OCI-LY7 (cell line): Measurements from ENCODE around the gene NCAN.

Experiments used
- CTCF ChIP-seq: fragments of 200-600 bp; sonication (generic); conservative IDR thresholded peaks from 2 replicates; pipeline ENCODE4 v1.5.1; 2014; ENCODE audit warnings: mild to moderate bottlenecking, antibody characterized with exemption, low read length, moderate library complexity, mixed read lengths
- EZH2phosphoT487 ChIP-seq: fragments of 200-600 bp; sonication (generic); IDR thresholded peaks from 2 replicates; pipeline ENCODE4 v1.6.1; 2018; ENCODE audit warnings: low read depth, borderline replicate concordance, mild to moderate bottlenecking, mixed run types, antibody characterized with exemption, low read length, moderate library complexity, mixed read lengths

GRCh38 chr19:19205416-19206410 is 6.0 kb upstream of the NCAN start:
- no peak for TF ChIP-seq CTCF
- no peak for TF ChIP-seq EZH2phosphoT487
